PC-9 (cell line): Measurements from ENCODE around the gene RNF141. TPM values are rescaled to one million over a fixed set of nuclear protein-coding genes. Genes with fewer than 3 reads are reported as not detected.
A peak's percentile ranks its signal among the peaks of the same experiment; 100 is the strongest.

Experiments used
- BruUV-seq: library from RNA; stranded (reverse); fragments of 400-500 nt; replicated peaks from 2 replicates; lab custom pipeline; 2021; lab: Mats Ljungman, UMichigan
- CTCF ChIA-PET: fragments of 300-600 bp; sonication (Branson Sonifier 250); formaldehyde crosslinking; loops from one replicate; lab custom pipeline; 2022; ENCODE audit warnings: antibody characterized with exemption; lab: Charles Lee
- POLR2A ChIA-PET: fragments of 300-600 bp; sonication (Branson Sonifier 250); formaldehyde crosslinking; loops from one replicate; lab custom pipeline; 2022; ENCODE audit warnings: antibody characterized with exemption; ENCODE audit not compliant: unreplicated experiment; lab: Charles Lee
- DNase-seq, 2 experiments: peaks; one replicate each; pipeline versions ENCODE4 v3.0.0 to v3.0.0-alpha.2; 2015 to 2022; ENCODE audit warnings: mixed read lengths in 1 of 2
- H2AFZ ChIP-seq: fragments of 200-600 bp; sonication (generic); 2 replicates; pipeline ENCODE4 v1.8.1; 2017; ENCODE audit warnings: antibody characterized with exemption
- H3F3A ChIP-seq: fragments of 200-600 bp; sonication (generic); 2 replicates; pipeline ENCODE4 v1.8.1; 2017; ENCODE audit warnings: antibody characterized with exemption, mild to moderate bottlenecking, low read depth; ENCODE audit not compliant: insufficient read depth
- H3K27ac ChIP-seq: fragments of 200-600 bp; sonication (generic); 2 replicates; pipeline ENCODE4 v1.6.1; 2016; ENCODE audit warnings: mixed run types
- H3K27me3 ChIP-seq: fragments of 200-600 bp; sonication (generic); 2 replicates; pipeline ENCODE4 v1.6.1; 2016; ENCODE audit warnings: low read depth, mixed run types; ENCODE audit not compliant: insufficient read depth
- H3K36me3 ChIP-seq: fragments of 200-600 bp; sonication (generic); 2 replicates; pipeline ENCODE4 v1.6.1; 2016; ENCODE audit warnings: low read depth, mixed run types
- H3K4me1 ChIP-seq: fragments of 200-600 bp; sonication (generic); replicated peaks from 2 replicates; pipeline ENCODE4 v1.6.1; 2016; ENCODE audit warnings: mixed run types; ENCODE audit not compliant: insufficient read depth
- H3K4me2 ChIP-seq: fragments of 200-600 bp; sonication (generic); 2 replicates; pipeline ENCODE4 v1.6.1; 2017; ENCODE audit warnings: mixed run types
- H3K4me3 ChIP-seq: fragments of 200-600 bp; sonication (generic); 2 replicates; pipeline ENCODE4 v1.6.1; 2016; ENCODE audit warnings: mixed run types
- H3K79me2 ChIP-seq: fragments of 200-600 bp; sonication (generic); 2 replicates; pipeline ENCODE4 v1.6.1; 2017; ENCODE audit warnings: low read depth, mixed run types
- H3K9me2 ChIP-seq: fragments of 200-600 bp; sonication (generic); 2 replicates; pipeline ENCODE4 v1.8.1; 2017; ENCODE audit warnings: mild to moderate bottlenecking; ENCODE audit not compliant: insufficient read depth
- H3K9me3 ChIP-seq: fragments of 200-600 bp; sonication (generic); 2 replicates; pipeline ENCODE4 v1.8.1; 2016; ENCODE audit warnings: low read depth; ENCODE audit not compliant: insufficient read depth
- H4K20me1 ChIP-seq: fragments of 200-600 bp; sonication (generic); 2 replicates; pipeline ENCODE4 v1.8.1; 2017; ENCODE audit not compliant: insufficient read depth
- CTCF ChIP-seq: fragments of 200-600 bp; sonication (generic); conservative IDR thresholded peaks from 2 replicates; pipeline ENCODE4 v1.6.1; 2017; ENCODE audit warnings: mixed run types, antibody characterized with exemption, mild to moderate bottlenecking, moderate library complexity
- EZH2 ChIP-seq: fragments of 200-600 bp; sonication (generic); IDR thresholded peaks from 2 replicates; pipeline ENCODE4 v1.8.0; 2017; ENCODE audit warnings: antibody characterized with exemption, low read depth
- intact Hi-C: fragments of 100-400 bp; cut with micrococcal nuclease; formaldehyde crosslinking; loops from one replicate; pipeline ENCODE4 v1.10.0; 2022; ENCODE audit not compliant: unreplicated experiment
- total RNA-seq: library from RNA; stranded (reverse); gene quantifications from 2 replicates; pipeline ENCODE4 v1.2.3, GENCODE V29; 2021

Gene RNF141
- total RNA-seq, 1 experiment from 2014 or later: 36.8 TPM

DNA sequence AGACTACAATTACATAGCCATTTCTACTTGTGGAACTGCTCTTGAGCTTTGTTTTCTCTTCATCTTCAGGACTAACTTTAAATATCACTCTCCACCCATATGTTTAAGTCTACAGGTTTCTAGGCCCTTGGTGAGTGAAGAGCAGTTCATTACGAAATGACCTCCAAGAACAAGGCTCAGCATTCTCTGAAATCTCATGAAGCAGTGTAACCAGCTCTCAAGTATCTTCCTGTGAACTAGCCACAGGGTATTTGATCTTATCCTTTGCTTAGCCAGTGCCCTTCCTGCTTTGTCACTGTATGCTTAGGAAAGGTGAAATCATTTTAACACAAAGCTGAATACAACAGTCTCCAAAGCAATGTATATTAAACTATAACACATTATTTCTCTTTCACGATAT is 47.9 kb upstream of the RNF141 start:
- Histone ChIP-seq H3K9me2 (no peaks in the 10 kb centered on the region), H3K9me3 (no peaks in the 10 kb centered on the region), H3K27me3 (no peaks in the 10 kb centered on the region), H3K4me1 (peaks cover 63% of the 10 kb centered on the region), H2AFZ (no peak overlapping the region), H3F3A (peaks cover 25% of the 10 kb centered on the region; the same call in 1 of the 2 replicates), H3K27ac (peak overlapping the region; percentile 74), H3K79me2 (no peaks in the 10 kb centered on the region), H3K4me2 (no peak overlapping the region; the same call in 1 of the 2 replicates), H4K20me1 (no peaks in the 10 kb centered on the region), H3K4me3 (no peak overlapping the region), H3K36me3 (no peaks in the 10 kb centered on the region)
- intact Hi-C loops: loop anchor here (2.0 kb wide), 1 partner anchor 48 kb away; the partner anchor contains the start of gene RNF141
- BruUV-seq: no TSS peak
- peak in 1 of 2 experiments; percentile 84 for DNase-seq
- CTCF ChIA-PET: interaction anchor here (1.0 kb wide), 1 partner anchor 76 kb away, joined by 3 read pairs; no protein-coding TSS in a partner anchor
- POLR2A ChIA-PET: interaction anchor here (0.6 kb wide), 2 partner anchors 121 to 220 kb away, joined by 3 to 9 read pairs; no protein-coding TSS in a partner anchor
- TF ChIP-seq EZH2 (no peak), CTCF (no peak)

- H3K36me3 ChIP-seq: no peaks in the 10 kb centered on the region
- H3F3A ChIP-seq: peaks cover 25% of the 10 kb centered on the region; the same call in 1 of the 2 replicates
- H3K9me2 ChIP-seq: no peaks in the 10 kb centered on the region
- intact Hi-C loops: loop anchor here (2.0 kb wide), 1 partner anchor 47 kb away; the partner anchor contains the start of gene RNF141
- H3K27ac ChIP-seq: peak overlapping the region; percentile 74
- H3K4me3 ChIP-seq: no peak overlapping the region
- no peak overlapping the region for H2AFZ ChIP-seq
- no peak overlapping the region for H3K4me2 ChIP-seq
- H3K9me3 ChIP-seq: no peaks in the 10 kb centered on the region
- no peaks in the 10 kb centered on the region for H3K79me2 ChIP-seq
- no peaks in the 10 kb centered on the region for H4K20me1 ChIP-seq
- ChIA-PET POLR2A (no interaction called here), CTCF (interaction anchor here (0.7 kb wide), 1 partner anchor 14 kb away, joined by 3 read pairs; no protein-coding TSS in a partner anchor)
- peaks cover 54% of the 10 kb centered on the region for H3K4me1 ChIP-seq
- no TSS peak for BruUV-seq
- TF ChIP-seq EZH2 (no peak), CTCF (no peak)
- no peaks in the 10 kb centered on the region for H3K27me3 ChIP-seq
- DNase-seq: no peak
Measured at GRCh38 chr11:10587995-10588394, 47.0 kb upstream of the RNF141 start.

DNA sequence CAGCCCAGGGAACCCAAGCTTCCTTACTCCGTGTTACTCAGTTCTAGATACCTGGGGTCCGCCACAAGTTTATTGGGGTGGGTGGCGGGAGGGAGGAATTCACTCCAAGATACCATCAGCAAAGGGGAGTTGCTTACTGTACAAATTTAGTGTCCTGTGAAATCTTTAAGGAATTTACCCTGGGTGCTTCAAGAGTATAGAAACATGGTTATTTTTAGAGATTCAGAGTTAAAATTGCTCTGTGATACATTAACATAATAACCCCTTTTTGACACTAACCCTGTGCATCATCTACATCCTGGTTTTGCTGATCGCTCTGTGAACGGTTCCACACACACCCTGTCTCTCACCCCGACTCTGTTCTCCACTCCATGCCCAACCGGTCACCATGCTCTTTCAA is 46.4 kb upstream of the RNF141 start:
- H3K9me2 ChIP-seq: no peaks in the 10 kb centered on the region
- BruUV-seq: no TSS peak
- peaks cover 48% of the 10 kb centered on the region for H3K4me1 ChIP-seq
- intact Hi-C loops: no loop called here
- H3K27me3 ChIP-seq: no peaks in the 10 kb centered on the region
- H3K4me3 ChIP-seq: no peak overlapping the region
- ChIA-PET POLR2A (no interaction called here), CTCF (no interaction called here)
- no peaks in the 10 kb centered on the region for H3K9me3 ChIP-seq
- H4K20me1 ChIP-seq: no peaks in the 10 kb centered on the region
- no peak for DNase-seq
- no peak overlapping the region for H2AFZ ChIP-seq
- no peak for TF ChIP-seq CTCF
- TF ChIP-seq EZH2: no peak
- H3K36me3 ChIP-seq: no peaks in the 10 kb centered on the region
- peaks cover 20% of the 10 kb centered on the region; the same call in 1 of the 2 replicates for H3F3A ChIP-seq
- no peak overlapping the region for H3K27ac ChIP-seq
- H3K79me2 ChIP-seq: no peaks in the 10 kb centered on the region
- no peak overlapping the region for H3K4me2 ChIP-seq
